Measurements from ENCODE around the gene GALNT16.
"Not testable (repeated sequence)": the region's sequence is repeated elsewhere in the genome, so short reads cannot be mapped to it uniquely, and the experiment has no call there.

The GALNT16 gene

DNA sequence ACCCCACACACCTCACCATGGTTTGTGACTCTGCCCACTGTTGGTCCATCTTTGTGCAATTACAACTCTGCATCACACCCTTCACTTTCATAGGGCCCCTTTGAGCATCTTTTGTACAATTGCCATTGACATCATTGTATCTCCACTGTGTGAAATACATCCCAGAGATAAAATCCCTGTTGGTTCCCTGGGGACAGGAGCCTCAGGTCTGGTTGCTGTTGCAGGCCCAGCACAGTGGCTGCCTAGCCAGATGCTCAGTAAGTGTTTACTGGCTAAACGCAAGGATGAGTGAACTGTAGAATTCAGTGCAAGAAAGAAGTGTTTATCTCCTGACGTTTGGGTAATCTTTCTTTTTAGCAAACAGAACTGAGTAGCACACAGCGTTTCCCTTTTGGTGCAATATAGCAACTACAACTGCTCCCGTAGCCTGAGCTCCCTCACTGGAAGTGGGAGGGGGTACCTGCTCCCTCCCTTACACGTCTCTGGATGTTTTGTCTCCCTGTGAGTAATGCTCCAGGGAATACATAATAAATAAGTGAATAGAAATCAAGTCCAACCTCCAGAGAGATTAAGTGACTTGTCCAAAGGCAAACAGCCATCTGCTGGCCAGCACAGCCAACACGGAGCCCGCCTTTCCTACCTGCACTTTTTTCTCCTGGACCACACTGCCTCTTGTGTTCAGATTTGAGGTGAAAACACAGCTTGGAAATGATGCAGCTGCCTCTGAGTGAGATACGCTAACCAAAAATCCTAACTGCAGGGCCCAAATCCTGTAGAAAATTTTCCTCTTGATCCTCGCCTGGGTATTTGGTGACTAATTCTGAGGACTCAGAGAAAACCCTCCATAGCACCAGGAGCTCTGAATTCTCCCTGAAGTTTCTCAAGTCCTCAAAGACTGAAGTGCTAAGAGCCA is 27.4 kb downstream of the GALNT16 start:
- no peak for DNase-seq

DNA sequence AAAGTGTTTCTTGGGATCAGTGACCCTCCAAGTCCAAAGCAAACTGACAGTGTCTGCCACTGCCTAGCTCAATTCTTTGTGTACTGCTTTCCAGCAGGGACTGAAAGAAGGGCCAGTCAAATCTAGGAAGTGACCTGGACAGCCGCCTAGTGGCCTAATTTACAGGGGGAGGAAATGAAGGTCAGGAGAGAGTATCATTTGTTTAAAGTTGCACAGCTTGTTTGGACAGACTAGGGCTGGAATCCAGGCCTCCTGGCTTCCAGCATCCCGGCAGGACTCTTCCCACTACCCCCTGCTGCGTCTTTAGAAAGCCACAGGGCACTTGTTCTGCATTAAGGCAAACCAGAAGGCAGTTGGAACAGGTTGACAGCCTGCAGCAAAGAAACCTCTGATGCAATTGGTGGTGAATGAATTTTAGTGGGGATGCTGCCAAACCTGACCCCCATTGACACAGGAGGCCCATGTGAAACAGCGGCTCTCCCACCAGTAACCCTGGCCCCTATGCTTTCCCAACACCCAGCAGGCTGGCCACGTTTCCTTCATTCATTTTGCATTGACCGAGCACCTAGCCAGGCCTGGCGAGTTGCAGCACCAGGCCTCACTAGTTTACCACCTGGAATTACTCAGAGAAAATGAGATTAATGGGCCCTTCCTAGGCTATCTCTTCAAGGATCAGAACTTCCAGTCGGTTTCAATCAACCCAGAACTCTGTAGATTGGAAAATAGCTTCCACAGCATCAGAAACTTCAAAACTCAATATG is 28.2 kb downstream of the GALNT16 start:
- DNase-seq: no peak

DNA sequence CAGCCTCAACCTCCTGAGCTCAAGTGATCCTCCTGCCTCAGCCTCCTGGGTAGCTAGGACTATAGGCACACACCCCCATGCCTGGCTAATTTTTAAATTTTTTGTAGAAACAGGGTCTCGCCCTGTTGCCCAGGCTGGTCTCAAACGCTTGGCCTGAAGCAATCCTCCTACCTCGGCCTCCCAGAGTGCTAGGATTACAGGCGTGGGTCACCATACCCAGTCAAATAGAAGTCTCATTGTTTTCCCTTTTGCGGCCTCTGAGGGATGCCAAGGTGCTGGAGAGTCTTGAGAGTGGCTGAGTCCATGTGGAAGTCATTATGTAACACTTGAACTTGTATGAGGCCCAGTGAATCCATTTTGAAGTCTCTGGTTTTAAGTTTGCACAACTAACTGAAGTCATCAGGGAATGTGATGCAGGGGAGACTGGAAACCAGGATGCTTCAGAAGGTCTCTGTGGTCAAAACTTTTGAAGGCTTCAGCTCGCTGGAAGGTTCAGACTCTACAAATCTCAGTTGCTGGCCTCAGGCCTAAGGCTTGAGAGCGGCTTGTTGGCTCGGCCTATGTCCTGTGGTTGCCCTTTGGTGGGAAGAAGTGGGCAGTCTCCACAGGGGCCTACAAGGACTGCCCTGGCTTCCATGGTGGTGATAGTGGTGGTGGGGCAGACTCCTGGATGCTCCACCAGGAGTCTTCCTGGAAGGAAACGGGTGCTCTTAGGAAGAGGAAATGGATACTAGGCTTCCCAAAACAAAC is 29.2 kb downstream of the GALNT16 start:
- no peak for DNase-seq

DNA sequence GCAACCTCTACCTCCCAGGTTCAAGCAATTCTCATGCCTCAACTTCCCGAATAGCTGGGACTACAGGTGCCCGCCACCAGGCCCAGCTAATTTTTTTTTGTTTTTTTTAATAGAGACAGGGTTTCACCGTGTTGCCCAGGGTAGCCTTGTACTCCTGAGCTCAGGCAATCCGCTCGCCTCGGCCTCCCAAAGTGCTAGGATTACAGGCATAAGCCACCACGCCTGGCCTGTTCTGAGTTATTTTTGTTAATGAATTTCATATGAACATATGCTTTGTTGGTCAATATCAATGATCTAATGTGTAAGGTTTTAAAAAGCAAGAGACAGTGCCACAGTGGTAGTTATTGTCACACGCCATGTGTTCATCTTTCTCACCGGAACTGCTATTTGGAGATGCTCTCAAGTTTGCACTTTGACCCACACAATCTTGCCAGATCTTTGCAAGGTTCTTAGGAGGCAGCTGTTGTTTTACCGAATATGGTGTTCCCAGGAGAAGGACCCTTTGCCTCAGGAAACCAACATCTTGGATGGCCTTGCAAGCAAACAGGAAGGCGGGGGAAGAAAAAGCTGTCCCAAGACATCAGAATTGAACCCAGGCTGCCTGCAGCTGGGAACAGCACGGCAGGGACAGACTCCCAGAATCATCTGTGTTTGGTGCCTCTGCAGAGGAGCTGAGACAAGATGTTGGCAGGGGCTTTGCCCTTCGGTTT is 30.0 kb downstream of the GALNT16 start:
- DNase-seq: no peak

DNA sequence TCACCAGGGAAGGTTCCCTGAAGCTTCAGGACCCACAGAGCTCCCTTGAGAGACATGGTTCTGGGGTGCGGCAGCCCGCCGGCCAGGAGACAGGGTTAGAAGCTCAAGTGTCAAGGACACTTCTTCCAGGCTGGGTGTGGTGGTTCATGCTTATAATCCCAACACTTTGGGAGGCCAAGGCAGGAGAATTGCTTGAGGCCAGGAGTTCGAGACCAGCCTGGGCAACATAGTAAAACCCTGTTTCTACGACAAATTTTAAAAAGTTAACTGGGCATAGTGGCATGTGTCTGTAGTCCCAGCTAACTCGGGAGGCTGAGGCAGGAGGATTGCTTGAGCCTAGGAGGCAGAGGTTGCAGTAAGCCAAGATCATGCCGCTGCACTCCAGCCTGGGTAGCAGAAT is 30.9 kb downstream of the GALNT16 start:
- not testable (repeated sequence) for DNase-seq

DNA sequence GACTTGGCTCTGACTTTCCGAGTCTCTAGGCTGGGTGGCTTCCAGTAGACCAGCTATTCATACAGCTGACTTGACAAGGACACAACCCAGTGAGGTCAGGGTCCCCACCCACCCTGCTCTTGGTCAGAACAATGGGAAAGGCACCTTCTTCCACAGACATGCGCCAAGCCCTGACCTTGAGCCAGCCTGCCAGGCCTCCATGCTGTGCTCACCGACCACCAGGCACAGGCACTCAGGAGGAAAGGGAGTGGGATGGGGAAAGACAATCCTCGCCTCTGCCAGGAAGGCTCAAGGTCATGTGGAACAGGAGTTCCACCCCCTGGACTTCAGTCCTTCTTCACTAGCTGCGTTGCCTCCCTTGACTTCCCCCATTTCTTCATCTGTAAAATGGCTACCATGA is 31.4 kb downstream of the GALNT16 start:
- DNase-seq: no peak

DNA sequence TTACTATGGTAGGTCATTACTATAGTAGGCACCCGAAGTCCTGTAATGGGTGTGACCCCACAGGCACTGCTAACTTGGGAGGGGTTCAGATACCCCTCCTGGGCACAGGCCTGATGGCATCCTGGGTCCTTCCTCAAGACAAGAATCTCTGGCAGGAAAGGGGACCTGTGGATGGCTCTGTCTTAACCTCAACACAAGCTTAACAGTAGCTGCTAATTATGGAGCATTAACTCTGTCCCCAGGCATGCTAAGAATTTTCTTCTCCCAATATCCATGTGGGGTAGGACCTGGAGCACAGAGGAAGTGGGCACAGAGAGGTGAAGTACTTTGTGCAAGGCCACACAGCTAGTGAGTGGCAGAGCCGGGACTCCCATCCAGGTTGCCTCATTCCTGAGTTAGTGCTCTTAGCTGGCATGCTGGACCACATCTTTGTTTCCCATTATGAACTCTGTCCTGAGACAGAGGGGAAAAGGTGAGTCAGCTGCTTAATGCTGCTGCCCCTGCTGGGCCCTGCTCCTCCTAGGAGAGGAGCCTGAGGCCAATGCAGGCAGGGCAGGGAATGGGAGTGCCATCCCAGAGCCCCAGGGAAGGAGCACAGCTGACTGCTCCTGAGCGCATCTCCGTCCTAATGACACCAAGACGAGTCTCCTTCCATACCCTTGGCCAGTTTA is 32.1 kb downstream of the GALNT16 start:
- no peak for DNase-seq

DNA sequence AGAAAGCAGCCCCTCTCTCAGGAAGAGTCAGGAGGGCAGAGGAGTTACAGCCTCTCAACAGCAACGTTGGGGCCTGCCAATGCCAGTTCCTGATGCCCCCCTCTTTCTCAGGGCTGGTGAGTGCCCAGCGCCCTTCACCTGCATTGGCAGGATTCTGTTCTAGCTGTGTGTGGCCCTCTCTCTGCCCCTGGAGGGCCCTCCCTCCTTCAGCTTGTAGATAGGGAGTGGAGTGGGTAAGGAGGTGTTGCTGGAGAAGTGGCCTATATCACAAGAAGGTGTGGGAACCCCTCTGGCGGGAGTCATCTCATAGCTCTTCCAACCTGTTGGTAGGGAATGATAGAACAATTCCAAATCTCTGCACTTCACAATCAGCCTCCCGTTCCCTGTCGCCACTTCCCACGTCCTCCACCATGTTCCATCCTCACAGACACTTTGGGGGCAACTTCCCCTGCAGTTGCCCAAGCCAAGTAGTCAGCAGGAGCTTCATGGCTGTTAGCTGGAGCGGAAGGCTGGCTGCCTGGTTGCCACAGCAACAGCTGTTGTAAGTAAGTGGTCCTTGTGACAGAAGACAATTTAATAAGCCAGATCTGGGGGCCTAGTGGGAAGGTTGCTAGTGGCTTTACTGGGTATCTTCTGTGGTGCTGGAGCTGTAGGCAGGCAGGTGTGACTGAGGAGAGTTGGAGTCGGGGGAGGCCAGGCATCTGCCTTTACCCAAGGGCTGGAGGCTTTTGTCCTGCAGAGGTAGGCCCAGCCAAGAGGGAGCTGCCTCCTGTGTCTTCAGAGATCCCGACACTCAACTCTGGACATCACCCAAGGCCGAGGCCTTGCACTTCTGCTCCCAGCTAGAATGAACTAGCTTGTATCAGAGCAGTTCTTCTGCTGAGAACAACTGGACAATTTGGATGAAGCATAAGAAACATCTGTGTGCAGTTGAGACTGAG is 38.4 kb downstream of the GALNT16 start:
- DNase-seq: no peak

DNA sequence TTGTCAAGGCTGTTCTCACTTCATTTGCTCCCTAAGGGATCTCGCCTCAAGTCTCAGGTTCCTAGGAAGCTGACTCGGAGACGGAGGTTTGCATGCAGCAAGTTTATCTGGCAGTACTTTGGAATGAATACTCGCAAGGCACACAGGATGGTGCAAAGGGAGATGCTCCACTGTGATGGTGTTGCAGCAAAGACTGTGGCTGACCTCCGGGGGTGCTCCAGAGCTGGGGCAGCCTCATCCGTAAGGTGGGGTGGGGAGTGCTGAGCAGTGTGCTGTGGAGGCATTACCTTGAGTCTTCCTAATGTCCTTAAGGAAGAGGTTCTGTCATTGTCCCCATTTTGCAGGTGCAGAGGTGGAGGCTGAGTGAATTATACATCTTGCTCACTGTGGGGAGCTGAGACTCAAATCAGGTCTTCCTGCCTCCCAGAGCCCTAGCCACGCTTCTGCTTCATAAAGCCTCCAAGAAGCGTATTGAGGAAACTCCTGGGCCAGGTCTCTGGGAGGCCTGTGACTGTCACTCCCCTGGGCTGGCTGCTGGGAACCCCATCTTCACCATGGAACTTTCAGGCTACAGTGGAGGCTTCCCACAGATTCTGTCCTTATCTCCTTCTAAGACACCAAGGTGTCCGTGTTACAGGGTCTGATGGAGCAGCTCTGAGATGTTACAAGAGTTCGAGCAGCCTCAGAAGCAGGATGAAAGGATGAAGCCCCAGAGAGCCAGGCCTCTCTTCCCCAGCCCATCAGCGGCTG is 39.5 kb downstream of the GALNT16 start:
- DNase-seq: no peak

DNA sequence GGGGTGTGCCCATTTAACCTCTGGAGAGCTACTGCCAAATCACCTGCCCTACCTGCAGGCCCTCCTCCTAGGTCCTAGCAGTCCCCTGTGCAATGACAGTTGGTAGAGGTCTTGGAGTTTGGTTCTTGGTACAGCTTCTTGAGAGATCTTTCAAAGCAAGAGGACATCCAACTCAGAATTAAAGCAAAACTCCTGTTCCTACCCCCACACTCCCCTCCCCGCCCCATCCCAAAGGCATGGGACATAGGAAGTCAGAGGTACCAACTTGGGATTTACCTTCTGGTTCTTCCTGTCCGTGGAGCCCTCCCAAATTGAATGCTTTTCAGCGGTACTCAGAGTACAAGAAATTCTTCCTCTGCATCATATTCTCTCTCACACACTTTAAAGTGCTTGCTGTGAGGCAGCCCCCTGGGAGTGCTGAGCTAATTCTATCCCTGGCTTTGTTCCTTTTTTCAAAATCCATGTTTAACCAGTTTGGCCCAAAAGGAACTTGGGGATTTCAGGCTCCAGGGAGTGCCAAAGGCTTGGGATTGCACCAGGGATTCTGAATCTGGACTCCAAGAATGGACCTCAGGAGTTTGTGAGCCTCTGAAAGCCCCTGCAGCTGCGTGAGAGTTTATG is 40.8 kb downstream of the GALNT16 start:
- DNase-seq: no peak

DNA sequence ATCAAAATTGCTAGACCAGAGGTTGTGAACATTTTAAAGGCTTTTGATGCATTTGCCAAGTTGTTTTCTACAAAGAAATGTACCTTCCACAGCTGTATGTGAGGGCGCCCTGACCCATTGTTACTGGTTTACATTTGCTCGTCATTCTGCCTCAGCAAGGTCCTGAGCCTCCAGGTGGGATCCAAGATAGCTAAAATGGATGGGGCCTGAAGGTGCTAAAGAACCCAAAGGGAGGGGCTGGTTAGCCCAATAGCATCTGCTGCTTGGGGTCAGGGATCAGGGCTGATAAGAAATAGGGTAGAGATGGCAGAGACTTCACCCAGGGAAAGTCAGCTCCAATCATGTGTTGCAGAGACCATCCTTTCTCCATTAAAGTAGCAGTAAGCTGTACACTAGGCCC is 43.1 kb downstream of the GALNT16 start:
- DNase-seq: no peak

DNA sequence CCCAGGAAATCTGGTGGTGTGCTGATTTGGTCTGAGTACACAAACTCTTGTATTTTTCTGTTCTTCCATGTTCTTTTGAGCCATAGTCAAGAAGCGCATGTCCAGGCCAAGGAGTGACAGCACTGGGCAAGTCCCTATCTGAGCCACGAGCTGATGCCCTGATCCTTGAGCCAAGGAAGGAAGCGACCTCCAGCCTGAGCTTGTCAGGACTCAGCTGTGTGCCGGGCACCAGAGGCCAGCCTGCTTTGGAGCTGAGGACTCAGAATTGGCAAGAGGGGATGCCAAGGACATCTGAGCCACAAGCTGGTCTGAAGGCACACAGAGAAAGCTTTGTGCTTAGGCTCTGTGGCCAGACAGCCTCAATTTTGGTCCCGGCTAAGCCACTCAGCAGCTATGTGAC is 52.6 kb downstream of the GALNT16 start:
- no peak for DNase-seq

DNA sequence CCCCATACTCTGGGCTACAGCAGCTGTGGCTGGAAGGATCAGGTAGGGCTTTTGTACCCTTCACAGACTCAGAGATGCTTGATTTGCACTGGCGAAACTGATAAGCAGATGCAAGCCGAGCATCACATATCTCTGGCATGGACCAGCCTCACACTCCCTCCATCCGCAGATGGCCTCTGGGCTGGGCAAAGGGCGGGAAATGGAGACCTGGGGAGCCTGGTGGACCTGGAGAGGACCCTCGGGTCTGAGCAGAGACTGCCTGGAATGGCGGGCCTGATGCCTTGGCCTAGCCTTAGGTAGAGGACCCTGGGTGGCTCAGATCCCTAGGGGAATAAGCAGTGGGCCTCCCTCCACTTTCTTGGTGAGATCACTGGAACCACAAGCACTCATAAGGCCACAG is 53.2 kb downstream of the GALNT16 start:
- DNase-seq: no peak

DNA sequence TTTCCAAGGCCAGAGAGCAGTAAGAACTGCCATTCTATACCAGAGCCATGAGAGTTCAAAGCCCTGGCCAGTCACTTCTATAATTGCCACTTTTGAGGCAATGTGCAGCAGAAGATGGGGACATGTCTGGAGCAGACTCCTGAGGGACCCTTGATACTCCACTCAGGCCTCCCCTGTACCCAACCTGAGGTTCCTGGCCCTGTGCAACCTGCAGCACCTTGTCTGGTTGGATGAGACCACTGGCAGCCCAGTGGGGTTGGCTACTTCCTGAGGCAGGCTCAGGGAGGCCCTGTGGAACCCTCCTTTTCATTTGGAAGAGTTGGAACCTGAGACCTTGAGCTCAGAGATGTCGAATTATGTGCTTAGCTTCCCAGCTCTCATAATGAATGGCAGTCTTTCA is 54.4 kb downstream of the GALNT16 start:
- no peak for DNase-seq

DNA sequence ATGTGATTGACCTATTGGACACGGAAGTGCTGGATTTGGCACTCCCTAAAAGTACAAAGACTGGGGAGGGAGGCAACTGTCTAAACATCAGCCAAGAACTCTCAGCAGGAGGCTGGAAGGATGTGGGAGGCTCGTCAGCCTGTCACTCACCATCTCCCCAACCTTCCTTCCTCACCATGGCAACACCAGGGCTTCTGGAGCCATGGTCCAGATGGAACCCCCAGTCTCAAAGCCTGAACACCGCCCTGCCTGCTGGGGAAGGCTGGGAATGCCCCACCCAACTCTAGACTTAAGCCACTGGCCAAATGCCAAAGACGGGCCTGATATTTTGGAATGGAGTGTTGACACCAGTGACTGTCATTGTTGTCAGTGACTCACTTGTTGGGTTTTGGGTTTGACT is 55.3 kb downstream of the GALNT16 start:
- no peak for DNase-seq

DNA sequence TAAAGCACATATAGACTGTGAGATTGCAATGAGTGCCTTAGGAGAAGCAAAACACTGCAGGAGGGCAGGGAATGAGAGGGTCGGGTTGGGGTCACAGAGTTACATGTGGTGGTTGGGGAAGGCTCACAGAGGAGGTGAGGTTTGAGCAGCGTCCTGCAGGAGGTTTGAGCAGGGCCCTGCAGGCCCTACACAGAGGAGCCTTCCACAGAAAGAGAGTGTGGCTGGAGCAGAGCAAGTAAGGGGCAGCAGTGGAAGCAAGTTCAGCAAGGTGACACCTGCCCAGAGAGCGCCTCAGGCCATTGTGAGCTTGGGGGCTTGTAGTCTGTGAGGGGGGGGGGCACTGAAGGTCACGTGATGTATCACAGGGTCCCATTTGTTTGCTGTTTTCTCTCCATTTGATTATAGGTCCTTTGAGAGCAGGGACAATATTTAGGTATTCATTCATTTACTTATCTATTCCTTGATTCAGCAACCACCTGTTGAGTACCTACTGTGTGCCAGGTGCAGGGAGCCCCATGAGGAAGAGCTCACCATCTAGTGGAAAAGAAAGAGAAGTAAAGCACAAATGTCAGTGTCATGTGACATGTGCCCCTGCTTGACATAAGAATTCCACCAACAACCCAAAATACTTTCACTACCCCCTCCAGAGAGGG is 56.6 kb downstream of the GALNT16 start:
- no peak for DNase-seq

DNA sequence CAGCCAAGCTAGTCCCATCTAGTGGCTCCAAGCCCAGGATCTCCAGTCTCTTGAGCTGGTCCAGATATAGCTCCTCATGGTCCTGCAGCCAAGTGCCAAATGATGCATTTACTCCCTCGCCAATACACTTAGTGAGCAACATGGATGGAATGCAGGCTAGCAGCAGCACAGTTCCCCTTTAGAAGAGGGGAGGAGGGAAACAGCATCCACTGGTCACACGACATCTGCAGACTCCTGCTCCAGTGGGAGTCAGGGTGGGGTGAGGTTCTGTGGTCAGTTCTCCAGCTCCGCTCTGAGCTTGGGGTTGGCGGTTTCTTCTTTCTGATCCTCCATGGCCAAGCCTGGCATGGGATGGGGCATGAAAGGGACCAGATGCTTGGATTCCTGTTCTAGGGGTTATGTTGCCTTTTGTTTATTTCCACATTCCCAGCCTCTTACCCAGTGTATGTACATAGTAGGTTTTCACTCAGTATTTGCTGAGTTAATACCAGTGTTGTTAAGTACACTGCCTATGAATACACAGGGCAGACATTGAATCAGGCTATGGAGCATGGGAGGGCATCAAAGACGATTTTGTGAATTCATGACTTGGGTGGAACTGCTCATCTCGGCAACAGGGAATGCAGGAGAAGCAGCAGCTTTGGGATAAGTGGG is 57.3 kb downstream of the GALNT16 start:
- no peak for DNase-seq

DNA sequence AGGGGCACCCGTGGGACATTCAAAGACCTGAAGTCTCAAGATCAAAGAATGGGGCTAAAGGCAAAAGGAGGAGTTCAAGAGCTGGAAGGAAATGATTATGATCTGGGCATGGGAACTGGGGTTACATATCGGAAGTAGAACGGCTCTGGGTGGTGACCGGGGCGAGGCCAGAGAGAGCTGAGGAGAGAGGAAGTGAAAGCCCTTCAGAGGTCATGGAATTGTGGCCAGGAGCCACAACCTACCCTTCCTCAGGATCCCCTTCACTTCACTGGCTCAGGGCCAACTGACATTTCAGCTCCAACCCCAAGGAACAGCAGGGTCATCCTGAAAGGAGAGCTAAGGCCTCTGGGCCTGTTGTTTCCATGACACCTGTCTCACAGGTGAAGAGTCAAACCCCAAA is 57.8 kb downstream of the GALNT16 start:
- no peak for DNase-seq

DNA sequence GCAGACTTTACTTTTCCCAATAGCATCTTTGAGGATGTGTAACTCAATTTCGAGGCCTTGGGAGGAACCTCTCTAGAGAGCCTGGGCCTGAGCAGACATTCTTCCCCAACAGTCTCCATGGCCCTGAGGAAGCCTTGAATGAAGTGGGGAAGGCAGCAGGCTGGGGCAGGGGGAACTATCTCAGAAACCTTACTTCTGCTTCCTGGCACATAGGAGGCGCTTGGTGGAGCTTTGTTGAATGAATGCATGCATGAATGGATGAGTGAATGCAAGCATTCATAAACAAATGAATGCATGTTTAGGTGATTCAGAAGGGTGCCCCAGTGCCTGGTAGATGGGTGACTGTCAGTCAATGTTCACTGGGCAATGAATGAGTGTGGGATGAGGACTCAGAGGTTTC is 58.3 kb downstream of the GALNT16 start:
- no peak for DNase-seq
